ENCODE results near the gene SPIN3. TPM values are rescaled to one million over a fixed set of nuclear protein-coding genes. Genes with fewer than 3 reads are reported as not detected.

Gene SPIN3
- total and polyA plus RNA-seq, 4 donors = 2.7 to 9.2 (median 3.6) TPM

DNA sequence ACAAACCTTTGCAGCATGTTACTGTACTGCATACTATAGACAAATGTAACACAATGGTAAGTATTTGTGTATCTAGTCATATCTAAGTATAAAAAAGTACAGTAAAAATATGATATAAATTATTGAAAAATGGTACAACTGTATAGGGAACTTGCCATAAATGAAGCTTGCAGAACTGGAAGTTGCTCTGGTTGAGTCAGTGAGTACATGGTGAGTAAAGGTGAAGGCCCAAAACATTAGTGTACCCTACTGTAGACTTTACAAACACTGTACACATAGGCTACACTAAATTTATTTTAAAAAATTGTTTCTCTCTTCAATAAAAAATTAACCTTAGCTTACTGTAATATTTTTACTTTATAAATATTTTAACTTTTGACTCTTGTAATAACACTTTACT is 25.8 kb downstream of the SPIN3 start:
- no peak for DNase-seq (ENCODE audit: low spot score)
- no peak overlapping the region for H3K9ac ChIP-seq (ENCODE audit: low read depth in 1 of 2, low read length in 2 of 2)
- H3K36me3 ChIP-seq (ENCODE audit: control insufficient read depth in 4 of 4, insufficient read depth in 3 of 4, low read depth in 1 of 4, low read length in 3 of 4) = peaks cover 0 to 2% (median under 1%) of the 10 kb centered on the region in 4 donors
- H3K4me1 ChIP-seq (ENCODE audit: control insufficient read depth in 4 of 4, insufficient read depth in 4 of 4, low read length in 3 of 4) = no peaks in the 10 kb centered on the region
- H3K4me3 ChIP-seq (ENCODE audit: low read depth in 1 of 3, low read length in 3 of 3) = no peak overlapping the region
- no peaks in the 10 kb centered on the region for H3K9me3 ChIP-seq (ENCODE audit: control insufficient read depth in 4 of 4, low read length in 3 of 4)
- no peaks in the 10 kb centered on the region for H3K27me3 ChIP-seq (ENCODE audit: control insufficient read depth in 4 of 4, insufficient read depth in 4 of 4, low read length in 3 of 4)
- TF ChIP-seq, protein P1, sequence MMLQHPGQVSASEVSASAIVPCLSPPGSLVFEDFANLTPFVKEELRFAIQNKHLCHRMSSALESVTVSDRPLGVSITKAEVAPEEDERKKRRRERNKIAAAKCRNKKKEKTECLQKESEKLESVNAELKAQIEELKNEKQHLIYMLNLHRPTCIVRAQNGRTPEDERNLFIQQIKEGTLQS (IDR thresholded peaks at IDR 0.05) = no peak
- no peak for TF ChIP-seq JUND (IDR thresholded peaks at IDR 0.05)
- H3K27ac ChIP-seq (ENCODE audit: low read depth in 1 of 2, low read length in 2 of 2) = no peak overlapping the region

- WGBS = 98% methylated on average over 1 of the region's 1 CpG
- DNase-seq (ENCODE audit: low spot score) = no peak
- Histone ChIP-seq H3K4me3 (ENCODE audit: low read depth in 1 of 3, low read length in 3 of 3) (no peak overlapping the region), H3K36me3 (ENCODE audit: control insufficient read depth in 4 of 4, insufficient read depth in 3 of 4, low read depth in 1 of 4, low read length in 3 of 4) (peaks cover 0 to 3% (median 0%) of the 10 kb centered on the region in 4 donors), H3K27me3 (ENCODE audit: control insufficient read depth in 4 of 4, insufficient read depth in 4 of 4, low read length in 3 of 4) (no peaks in the 10 kb centered on the region), H3K27ac (ENCODE audit: low read depth in 1 of 2, low read length in 2 of 2) (no peak overlapping the region), H3K9ac (ENCODE audit: low read depth in 1 of 2, low read length in 2 of 2) (no peak overlapping the region), H3K9me3 (ENCODE audit: control insufficient read depth in 4 of 4, low read length in 3 of 4) (no peaks in the 10 kb centered on the region), H3K4me1 (ENCODE audit: control insufficient read depth in 4 of 4, insufficient read depth in 4 of 4, low read length in 3 of 4) (no peaks in the 10 kb centered on the region)
- no peak for TF ChIP-seq RXRA (IDR thresholded peaks at IDR 0.05)
- TF ChIP-seq YY1 (IDR thresholded peaks at IDR 0.05) = no peak
- TF ChIP-seq GABPA (IDR thresholded peaks at IDR 0.05 in 1 of 2, conservative IDR thresholded peaks at IDR 0.05 in 1 of 2) = no peak
- TF ChIP-seq, protein P2, sequence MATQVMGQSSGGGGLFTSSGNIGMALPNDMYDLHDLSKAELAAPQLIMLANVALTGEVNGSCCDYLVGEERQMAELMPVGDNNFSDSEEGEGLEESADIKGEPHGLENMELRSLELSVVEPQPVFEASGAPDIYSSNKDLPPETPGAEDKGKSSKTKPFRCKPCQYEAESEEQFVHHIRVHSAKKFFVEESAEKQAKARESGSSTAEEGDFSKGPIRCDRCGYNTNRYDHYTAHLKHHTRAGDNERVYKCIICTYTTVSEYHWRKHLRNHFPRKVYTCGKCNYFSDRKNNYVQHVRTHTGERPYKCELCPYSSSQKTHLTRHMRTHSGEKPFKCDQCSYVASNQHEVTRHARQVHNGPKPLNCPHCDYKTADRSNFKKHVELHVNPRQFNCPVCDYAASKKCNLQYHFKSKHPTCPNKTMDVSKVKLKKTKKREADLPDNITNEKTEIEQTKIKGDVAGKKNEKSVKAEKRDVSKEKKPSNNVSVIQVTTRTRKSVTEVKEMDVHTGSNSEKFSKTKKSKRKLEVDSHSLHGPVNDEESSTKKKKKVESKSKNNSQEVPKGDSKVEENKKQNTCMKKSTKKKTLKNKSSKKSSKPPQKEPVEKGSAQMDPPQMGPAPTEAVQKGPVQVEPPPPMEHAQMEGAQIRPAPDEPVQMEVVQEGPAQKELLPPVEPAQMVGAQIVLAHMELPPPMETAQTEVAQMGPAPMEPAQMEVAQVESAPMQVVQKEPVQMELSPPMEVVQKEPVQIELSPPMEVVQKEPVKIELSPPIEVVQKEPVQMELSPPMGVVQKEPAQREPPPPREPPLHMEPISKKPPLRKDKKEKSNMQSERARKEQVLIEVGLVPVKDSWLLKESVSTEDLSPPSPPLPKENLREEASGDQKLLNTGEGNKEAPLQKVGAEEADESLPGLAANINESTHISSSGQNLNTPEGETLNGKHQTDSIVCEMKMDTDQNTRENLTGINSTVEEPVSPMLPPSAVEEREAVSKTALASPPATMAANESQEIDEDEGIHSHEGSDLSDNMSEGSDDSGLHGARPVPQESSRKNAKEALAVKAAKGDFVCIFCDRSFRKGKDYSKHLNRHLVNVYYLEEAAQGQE (IDR thresholded peaks at IDR 0.05) = no peak
These were observed 26.4 kb downstream of the SPIN3 start for GRCh38 chrX:56968980-56969379.

GRCh38 chrX:56963377-56963776 is 32.0 kb downstream of the SPIN3 start:
- no peak overlapping the region for H3K9ac ChIP-seq (ENCODE audit: low read depth in 1 of 2, low read length in 2 of 2)
- 76% methylated on average over 1 of the region's 1 CpG for WGBS
- H3K27ac ChIP-seq (ENCODE audit: low read depth in 1 of 2, low read length in 2 of 2) = no peak overlapping the region
- no peak for DNase-seq (ENCODE audit: low spot score)
- no peaks in the 10 kb centered on the region for H3K9me3 ChIP-seq (ENCODE audit: control insufficient read depth in 4 of 4, low read length in 3 of 4)
- H3K4me1 ChIP-seq (ENCODE audit: control insufficient read depth in 4 of 4, insufficient read depth in 4 of 4, low read length in 3 of 4) = no peaks in the 10 kb centered on the region
- H3K4me3 ChIP-seq (ENCODE audit: low read depth in 1 of 3, low read length in 3 of 3) = no peak overlapping the region
- H3K36me3 ChIP-seq (ENCODE audit: control insufficient read depth in 4 of 4, insufficient read depth in 3 of 4, low read depth in 1 of 4, low read length in 3 of 4) = peaks cover 0 to 3% (median 0%) of the 10 kb centered on the region in 4 donors
- no peaks in the 10 kb centered on the region for H3K27me3 ChIP-seq (ENCODE audit: control insufficient read depth in 4 of 4, insufficient read depth in 4 of 4, low read length in 3 of 4)
- TF ChIP-seq FOXA2 (IDR thresholded peaks at IDR 0.05) (no peak), RAD21 (IDR thresholded peaks at IDR 0.05) (no peak), NR2F2 (IDR thresholded peaks at IDR 0.05) (no peak)

DNA sequence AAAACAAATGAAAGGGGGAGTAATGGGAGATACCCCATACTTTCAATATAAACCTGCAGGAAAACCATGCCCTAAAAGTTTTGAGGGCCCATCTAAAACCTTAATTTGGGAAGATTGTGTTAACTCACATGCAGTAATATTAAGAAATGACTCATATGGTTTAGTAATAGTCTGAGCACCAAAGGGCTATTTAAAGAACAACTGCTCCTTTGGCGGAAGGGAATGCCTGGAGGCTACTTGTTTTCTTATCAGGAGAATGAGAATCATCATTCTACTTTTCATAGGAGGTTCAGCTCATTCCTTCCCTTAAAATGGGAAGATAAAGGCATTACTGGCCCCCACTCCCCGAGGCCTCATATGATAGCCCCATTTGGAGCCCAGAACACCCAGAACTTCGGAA is 47.6 kb downstream of the SPIN3 start:
- WGBS = 96% methylated on average over 3 of the region's 3 CpGs
- TF ChIP-seq JUND (IDR thresholded peaks at IDR 0.05) = no peak
- H3K27ac ChIP-seq (ENCODE audit: low read depth in 1 of 2, low read length in 2 of 2) = no peak overlapping the region
- H3K36me3 ChIP-seq (ENCODE audit: control insufficient read depth in 4 of 4, insufficient read depth in 3 of 4, low read depth in 1 of 4, low read length in 3 of 4) = no peaks in the 10 kb centered on the region
- H3K4me1 ChIP-seq (ENCODE audit: control insufficient read depth in 4 of 4, insufficient read depth in 4 of 4, low read length in 3 of 4) = peaks cover 0 to 5% (median 1%) of the 10 kb centered on the region in 4 donors
- no peak for DNase-seq (ENCODE audit: low spot score)
- no peak overlapping the region for H3K4me3 ChIP-seq (ENCODE audit: low read depth in 1 of 3, low read length in 3 of 3)
- H3K9ac ChIP-seq (ENCODE audit: low read depth in 1 of 2, low read length in 2 of 2) = no peak overlapping the region
- H3K27me3 ChIP-seq (ENCODE audit: control insufficient read depth in 4 of 4, insufficient read depth in 4 of 4, low read length in 3 of 4) = no peaks in the 10 kb centered on the region
- no peaks in the 10 kb centered on the region for H3K9me3 ChIP-seq (ENCODE audit: control insufficient read depth in 4 of 4, low read length in 3 of 4)

Measured in liver (tissue), 9 donors.